Thyroid gland (tissue), 4 donors: ENCODE data around the gene B4GALT7. TPM values are rescaled to one million over a fixed set of nuclear protein-coding genes. Genes with fewer than 3 reads are reported as not detected.

Source experiments
- DNase-seq, 2 donors: peaks; one replicate each; pipeline ENCODE4 v3.0.0-alpha.2; 2019
- H3K27ac ChIP-seq, 3 donors: fragments of 200-600 bp; sonication (generic); 1 replicate in 2 of 3; 2 replicates in 1 of 3; pipeline ENCODE4 v1.5.1; 2016 to 2019; ENCODE audit warnings: mild to moderate bottlenecking in 1 of 3, moderate library complexity in 1 of 3
- H3K27me3 ChIP-seq: fragments of 200-600 bp; sonication (generic); one replicate; pipeline ENCODE4 v1.5.1; 2019
- H3K36me3 ChIP-seq, 2 donors: fragments of 200-600 bp; sonication (generic); one replicate each; pipeline ENCODE4 v1.5.1; 2016 to 2019
- H3K4me1 ChIP-seq, 2 donors: fragments of 200-600 bp; sonication (generic); one replicate each; pipeline ENCODE4 v1.5.1; 2017 to 2019
- H3K4me3 ChIP-seq, 3 donors: fragments of 200-600 bp; sonication (generic); replicated peaks in 1 of 3; 1 replicate in 2 of 3; 2 replicates in 1 of 3; pipeline ENCODE4 v1.5.1; 2016; ENCODE audit warnings: mild to moderate bottlenecking in 1 of 3
- H3K9me3 ChIP-seq: fragments of 200-600 bp; sonication (generic); one replicate; pipeline ENCODE4 v1.5.1; 2017
- POLR2A ChIP-seq, 2 donors: fragments of 450-650 bp; IDR thresholded peaks; one replicate each; pipeline ENCODE4 v1.6.1; 2017; ENCODE audit warnings: antibody characterized with exemption in 2 of 2, mild to moderate bottlenecking in 2 of 2, moderate library complexity in 1 of 2
- WGBS, 2 donors: methylation state at CpG; one replicate each; pipeline ENCODE4 v1.1.5; 2017; 5-methylcytosine and 5-hydroxymethylcytosine counted together
- intact Hi-C: fragments of 100-400 bp; cut with DNase I; formaldehyde crosslinking; loops from one replicate; pipeline ENCODE4 v1.15.1; 2023
- total RNA-seq, 4 donors: library from RNA; depleted of rRNA; stranded (reverse); fragments of >200 nt; gene quantifications; one replicate each; pipeline ENCODE4 v1.2.3, GENCODE V29; 2016
- TF ChIP-seq, protein P1 (sequence below), 6 experiments: fragments of 200-600 bp in 3 of 6; fragments of 450-650 bp in 3 of 6; sonication (generic) in 3 of 6; IDR thresholded peaks; one replicate each; pipeline ENCODE4 v1.5.1; 2016 to 2019; ENCODE audit warnings: antibody characterized with exemption in 6 of 6, mild to moderate bottlenecking in 2 of 6, inconsistent platforms in 1 of 6, moderate library complexity in 1 of 6

Gene B4GALT7, protein sequence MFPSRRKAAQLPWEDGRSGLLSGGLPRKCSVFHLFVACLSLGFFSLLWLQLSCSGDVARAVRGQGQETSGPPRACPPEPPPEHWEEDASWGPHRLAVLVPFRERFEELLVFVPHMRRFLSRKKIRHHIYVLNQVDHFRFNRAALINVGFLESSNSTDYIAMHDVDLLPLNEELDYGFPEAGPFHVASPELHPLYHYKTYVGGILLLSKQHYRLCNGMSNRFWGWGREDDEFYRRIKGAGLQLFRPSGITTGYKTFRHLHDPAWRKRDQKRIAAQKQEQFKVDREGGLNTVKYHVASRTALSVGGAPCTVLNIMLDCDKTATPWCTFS
- 10 to 100 TPM; 27.9 to 47.2 (median 38.9) TPM for total RNA-seq

- intact Hi-C loops, result loop anchor here (10.0 kb wide), 1 partner anchor 75 kb away; no protein-coding TSS in a partner anchor
- no peaks in the 10 kb centered on the region for H3K27me3 ChIP-seq
- TF ChIP-seq POLR2A (IDR thresholded peaks at IDR 0.05), result peak; percentile 61 to 86
- TF ChIP-seq, protein P1, sequence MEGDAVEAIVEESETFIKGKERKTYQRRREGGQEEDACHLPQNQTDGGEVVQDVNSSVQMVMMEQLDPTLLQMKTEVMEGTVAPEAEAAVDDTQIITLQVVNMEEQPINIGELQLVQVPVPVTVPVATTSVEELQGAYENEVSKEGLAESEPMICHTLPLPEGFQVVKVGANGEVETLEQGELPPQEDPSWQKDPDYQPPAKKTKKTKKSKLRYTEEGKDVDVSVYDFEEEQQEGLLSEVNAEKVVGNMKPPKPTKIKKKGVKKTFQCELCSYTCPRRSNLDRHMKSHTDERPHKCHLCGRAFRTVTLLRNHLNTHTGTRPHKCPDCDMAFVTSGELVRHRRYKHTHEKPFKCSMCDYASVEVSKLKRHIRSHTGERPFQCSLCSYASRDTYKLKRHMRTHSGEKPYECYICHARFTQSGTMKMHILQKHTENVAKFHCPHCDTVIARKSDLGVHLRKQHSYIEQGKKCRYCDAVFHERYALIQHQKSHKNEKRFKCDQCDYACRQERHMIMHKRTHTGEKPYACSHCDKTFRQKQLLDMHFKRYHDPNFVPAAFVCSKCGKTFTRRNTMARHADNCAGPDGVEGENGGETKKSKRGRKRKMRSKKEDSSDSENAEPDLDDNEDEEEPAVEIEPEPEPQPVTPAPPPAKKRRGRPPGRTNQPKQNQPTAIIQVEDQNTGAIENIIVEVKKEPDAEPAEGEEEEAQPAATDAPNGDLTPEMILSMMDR (IDR thresholded peaks at IDR 0.05), result peak in 2 of 6 experiments; percentile 14 to 15
- peaks cover 11 to 18% of the 10 kb centered on the region in 2 donors for H3K36me3 ChIP-seq
- H3K4me3 ChIP-seq, result peak within 1 kb of the TSS; percentile 60 to 96 (median 79)
- WGBS, 2 donors, result 0% methylated on average over 9 of the region's 86 CpGs
- peaks cover 11 to 13% of the 10 kb centered on the region in 2 donors for H3K4me1 ChIP-seq
- peak within 1 kb of the TSS; percentile 29 to 80 (median 80) for H3K27ac ChIP-seq
- no peaks in the 10 kb centered on the region for H3K9me3 ChIP-seq
- peak; percentile 81 to 83 for DNase-seq
Measured at GRCh38 chr5:177599731-177600507, at the start of gene B4GALT7. TSS of gene B4GALT7 (plus strand) at chr5:177600132. CDS start at chr5:177600211, 79 bp downstream.

GRCh38 chr5:177552839-177553455 is 47.0 kb upstream of the B4GALT7 start:
- Histone ChIP-seq H3K36me3 (no peaks in the 10 kb centered on the region), H3K4me1 (peaks cover 11 to 17% of the 10 kb centered on the region in 2 donors), H3K4me3 (peak overlapping the region in 2 of 3 donors; percentile 35 to 92), H3K27ac (no peak overlapping the region), H3K9me3 (no peaks in the 10 kb centered on the region), H3K27me3 (no peaks in the 10 kb centered on the region)
- intact Hi-C loops, result no loop called here
- 57 to 60% methylated on average over 14 to 16 of the region's 16 CpGs for WGBS, 2 donors
- no peak for DNase-seq
- TF ChIP-seq POLR2A (IDR thresholded peaks at IDR 0.05), result no peak
- TF ChIP-seq, protein P1 (IDR thresholded peaks at IDR 0.05), result no peak

GRCh38 chr5:177553671-177554429 is 46.1 kb upstream of the B4GALT7 start:
- Histone ChIP-seq H3K9me3 (no peaks in the 10 kb centered on the region), H3K4me3 (peak overlapping the region; percentile 35 to 92 (median 61)), H3K27me3 (no peaks in the 10 kb centered on the region), H3K27ac (peak overlapping the region in 2 of 3 donors; percentile 57 to 75), H3K36me3 (no peaks in the 10 kb centered on the region), H3K4me1 (peaks cover 11 to 13% of the 10 kb centered on the region in 2 donors)
- WGBS, 2 donors, result 7% methylated on average over 3 of the region's 72 CpGs; no CpG with 5 or more reads in 1 of the 2 donors
- DNase-seq, result peak; percentile 30 to 38
- intact Hi-C loops, result no loop called here
- no peak for TF ChIP-seq POLR2A (IDR thresholded peaks at IDR 0.05)
- TF ChIP-seq, protein P1 (IDR thresholded peaks at IDR 0.05), result no peak

DNA sequence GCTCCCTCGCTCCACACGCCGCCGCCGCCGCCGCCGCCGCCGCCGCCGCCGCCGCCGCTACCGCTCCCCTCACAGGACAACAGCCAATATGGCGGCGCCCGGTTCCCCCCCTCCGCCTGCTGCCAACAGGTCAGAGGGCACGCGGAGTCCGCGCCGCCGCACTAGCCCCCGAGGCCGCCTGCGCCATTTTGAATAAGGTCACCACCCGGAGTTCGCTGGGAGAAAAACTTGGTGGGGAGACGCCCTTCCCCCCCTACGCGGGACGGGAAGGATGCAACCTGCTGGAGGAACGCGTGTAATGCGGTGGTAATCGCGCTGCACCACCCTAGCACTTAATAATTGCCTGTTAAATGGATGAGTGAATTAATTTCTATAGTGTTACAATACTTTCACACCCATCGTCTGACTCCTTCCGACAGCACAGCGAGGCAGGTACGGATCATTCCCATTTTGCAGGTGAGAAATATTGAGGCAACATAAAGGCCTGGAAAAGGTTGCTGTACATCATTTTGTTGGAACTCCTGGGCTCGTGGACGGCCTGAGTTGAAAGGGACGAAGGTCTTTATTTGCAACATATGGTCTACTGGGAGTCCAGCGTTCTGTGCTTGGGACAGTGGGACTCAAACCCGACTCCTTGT is 45.3 kb upstream of the B4GALT7 start, which contains the start of gene FAM193B:
Gene FAM193B, minus strand, starts transcription at position 90 of the 638 bp plus-strand sequence. CDS start 105 bp downstream, outside the sequence.
- Histone ChIP-seq H3K27me3 (no peaks in the 10 kb centered on the region), H3K4me3 (peak within 1 kb of the TSS; percentile 35 to 92 (median 61)), H3K4me1 (peaks cover 11 to 13% of the 10 kb centered on the region in 2 donors), H3K9me3 (no peaks in the 10 kb centered on the region), H3K36me3 (no peaks in the 10 kb centered on the region), H3K27ac (peak within 1 kb of the TSS in 2 of 3 donors; percentile 57 to 75)
- WGBS, 2 donors, result 23% methylated on average over 19 to 22 of the region's 49 CpGs
- peak in 1 of 2 donors; percentile 52 for TF ChIP-seq POLR2A (IDR thresholded peaks at IDR 0.05)
- TF ChIP-seq, protein P1 (IDR thresholded peaks at IDR 0.05), result peak in 1 of 6 experiments; percentile 16
- intact Hi-C loops, result no loop called here
- peak; percentile 92 to 94 for DNase-seq
